Measurements from ENCODE around the gene SMOC1.

GRCh38 chr14:70073924-70074566 lies 194.8 kb downstream of the SMOC1 start:
- TF ChIP-seq CTCF (IDR thresholded peaks at IDR 0.05) (peak in 5 of 7 experiments; percentile 59 to 81 (median 79)), POLR2AphosphoS5 (IDR thresholded peaks at IDR 0.05) (no peak), POLR2A (IDR thresholded peaks at IDR 0.05) (no peak), EP300 (IDR thresholded peaks at IDR 0.05) (no peak)

Data from stomach (tissue), 4 donors.